ENCODE results near the gene PACS1. TPM values are rescaled to one million over a fixed set of nuclear protein-coding genes. Genes with fewer than 3 reads are reported as not detected.

Gene PACS1
- total RNA-seq, 1 experiment from 2014 or later: 91.8 TPM

GRCh38 chr11:66072518-66072917, 2.4 kb downstream of the PACS1 start:
- DNase-seq (ENCODE audit: low read depth, low spot score): no peak
- CTCF ChIA-PET: interaction anchor here (0.5 to 0.6 kb wide), 2 partner anchors 53 to 169 kb away, joined by 4 read pairs; no protein-coding TSS in a partner anchor
- H3K27ac ChIP-seq (ENCODE audit: low read length): no peak overlapping the region; the same call in 1 of the 2 replicates
- H3K27me3 ChIP-seq (ENCODE audit: control insufficient read depth, insufficient read depth, low read length): no peaks in the 10 kb centered on the region
- H3K36me3 ChIP-seq (ENCODE audit: control insufficient read depth, insufficient read depth, low read length): 0 out of 2 replicates have a peak, but pooled peaks cover 2% of the 10 kb centered on the region
- no peaks in the 10 kb centered on the region for H3K9me3 ChIP-seq (ENCODE audit: control insufficient read depth, insufficient read depth, low read depth, low read length)
- H3K4me3 ChIP-seq (ENCODE audit: low read depth in 2 of 2, low read length in 2 of 2): peak overlapping the region in 1 of 2 experiments; percentile 73; a peak in 1 of 4 replicates
- in situ Hi-C loops (cut with HindIII; ENCODE audit: low pct_unique_long_range_greater_than_20kb, low sequenced_read_pairs) (no loop called here), intact Hi-C loops (cut with micrococcal nuclease; ENCODE audit: unreplicated experiment) (no loop called here)
- POLR2A ChIA-PET: interaction anchor here (0.6 kb wide), 1 partner anchor 46 kb away, joined by 4 read pairs; the partner anchor contains the start of gene CATSPER1
- BruUV-seq (replicated peaks): TSS peak; percentile 37
- ATAC-seq: no peak
- H3K4me1 ChIP-seq (ENCODE audit: control insufficient read depth, insufficient read depth, low read length): peaks cover 27% of the 10 kb centered on the region
- TF ChIP-seq REST (IDR thresholded peaks at IDR 0.05; ENCODE audit: insufficient read depth in 1 of 2, low read depth in 2 of 2, low read length in 1 of 2) (no peak), CTCF (IDR thresholded peaks at IDR 0.05) (no peak), TCF7L2 (IDR thresholded peaks at IDR 0.05; ENCODE audit: low read depth, low read length) (no peak), POLR2AphosphoS5 (IDR thresholded peaks at IDR 0.05; ENCODE audit: low read depth, low read length) (no peak), SIN3A (IDR thresholded peaks at IDR 0.05; ENCODE audit: borderline replicate concordance, insufficient read depth, low read depth, low read length) (no peak)

- intact Hi-C loops (cut with micrococcal nuclease; ENCODE audit: unreplicated experiment): no loop called here
- Histone ChIP-seq H3K4me3 (ENCODE audit: low read depth in 2 of 2, low read length in 2 of 2) (no peak overlapping the region), H3K27me3 (ENCODE audit: control insufficient read depth, insufficient read depth, low read length) (no peaks in the 10 kb centered on the region), H3K4me1 (ENCODE audit: control insufficient read depth, insufficient read depth, low read length) (peaks cover 22% of the 10 kb centered on the region), H3K9me3 (ENCODE audit: control insufficient read depth, insufficient read depth, low read depth, low read length) (no peaks in the 10 kb centered on the region), H3K36me3 (ENCODE audit: control insufficient read depth, insufficient read depth, low read length) (no peaks in the 10 kb centered on the region), H3K27ac (ENCODE audit: low read length) (no peak overlapping the region)
- BruUV-seq (replicated peaks): no TSS peak
- DNase-seq (ENCODE audit: low read depth, low spot score) (no peak), ATAC-seq (no peak)
- CTCF ChIA-PET: no interaction called here
- in situ Hi-C loops (cut with HindIII; ENCODE audit: low pct_unique_long_range_greater_than_20kb, low sequenced_read_pairs): no loop called here
- POLR2A ChIA-PET: no interaction called here
- no peak for TF ChIP-seq SIN3A (IDR thresholded peaks at IDR 0.05; ENCODE audit: borderline replicate concordance, insufficient read depth, low read depth, low read length)
- TF ChIP-seq REST (IDR thresholded peaks at IDR 0.05; ENCODE audit: insufficient read depth in 1 of 2, low read depth in 2 of 2, low read length in 1 of 2): no peak
- no peak for TF ChIP-seq TCF7L2 (IDR thresholded peaks at IDR 0.05; ENCODE audit: low read depth, low read length)
- TF ChIP-seq POLR2AphosphoS5 (IDR thresholded peaks at IDR 0.05; ENCODE audit: low read depth, low read length): no peak
- no peak for TF ChIP-seq CTCF (IDR thresholded peaks at IDR 0.05)
Observed at GRCh38 chr11:66073669-66074068, 3.6 kb downstream of the PACS1 start.

All from Panc1 (cell line).